ENCODE results near the gene FIGN.

Gene FIGN

GRCh38 chr2:163734881-163735684 is 725 bp downstream of the FIGN start:
- no peak for DNase-seq

- DNase-seq: no peak
Observed at GRCh38 chr2:163734401-163734800, 1.4 kb downstream of the FIGN start.

- DNase-seq: no peak
Observed at GRCh38 chr2:163733956-163734355, 1.9 kb downstream of the FIGN start.

- DNase-seq: no peak
Observed at GRCh38 chr2:163733301-163733938, 2.4 kb downstream of the FIGN start.

- no peak for DNase-seq
Observed at GRCh38 chr2:163732727-163733126, 3.1 kb downstream of the FIGN start.

- DNase-seq: no peak
Observed at GRCh38 chr2:163731735-163732134, 4.1 kb downstream of the FIGN start.

GRCh38 chr2:163730556-163730955 is 5.3 kb downstream of the FIGN start:
- DNase-seq: no peak

- no peak for DNase-seq
Observed at GRCh38 chr2:163729636-163730273, 6.1 kb downstream of the FIGN start.

GRCh38 chr2:163723881-163724280 is 11.9 kb downstream of the FIGN start:
- DNase-seq: no peak

- no peak for DNase-seq
Observed at GRCh38 chr2:163723348-163723747, 12.5 kb downstream of the FIGN start.

- DNase-seq: no peak
Observed at GRCh38 chr2:163719331-163719730, 16.5 kb downstream of the FIGN start.

GRCh38 chr2:163717993-163718680 is 17.7 kb downstream of the FIGN start:
- no peak for DNase-seq

GRCh38 chr2:163717515-163717914 is 18.3 kb downstream of the FIGN start:
- no peak for DNase-seq

GRCh38 chr2:163716101-163716500 is 19.7 kb downstream of the FIGN start:
- no peak for DNase-seq

- DNase-seq: no peak
Observed at GRCh38 chr2:163715668-163716067, 20.1 kb downstream of the FIGN start.

GRCh38 chr2:163715199-163715598 is 20.6 kb downstream of the FIGN start:
- DNase-seq: no peak

GRCh38 chr2:163713534-163714311 is 22.1 kb downstream of the FIGN start:
- DNase-seq: no peak

GRCh38 chr2:163711699-163712098 is 24.1 kb downstream of the FIGN start:
- no peak for DNase-seq

GRCh38 chr2:163711258-163711657 is 24.6 kb downstream of the FIGN start:
- no peak for DNase-seq

GRCh38 chr2:163709270-163709669 is 26.5 kb downstream of the FIGN start:
- DNase-seq: no peak

GRCh38 chr2:163708265-163708664 is 27.5 kb downstream of the FIGN start:
- DNase-seq: no peak

GRCh38 chr2:163703386-163703785 is 32.4 kb downstream of the FIGN start:
- DNase-seq: no peak
